GM12878 (cell line): ENCODE results near the gene TRPM3. TPM values are rescaled to one million over a fixed set of nuclear protein-coding genes. Genes with fewer than 3 reads are reported as not detected.

Experiments used
- ATAC-seq: fragments of 200-7000 bp; cut with Tn5 transposase; 3 replicates; pipeline ENCODE4 v1.9.1; 2020; ENCODE audit warnings: mild to moderate bottlenecking, moderate library complexity
- BruUV-seq: library from RNA; stranded (reverse); fragments of 400-500 nt; replicated peaks from 2 replicates; lab custom pipeline; 2021; lab: Mats Ljungman, UMichigan
- CTCF ChIA-PET: fragments of 300-600 bp; sonication (Branson Sonifier 250); formaldehyde crosslinking; extraction: SDS; loops from one replicate; lab custom pipeline; 2021; ENCODE audit warnings: inconsistent platforms; lab: Yijun Ruan, JAX
- POLR2A ChIA-PET: fragments of 350-600 bp; formaldehyde crosslinking; extraction: SDS; loops from one replicate; lab custom pipeline; 2021; ENCODE audit warnings: inconsistent platforms; lab: Charles Lee
- RAD21 ChIA-PET: fragments of 300-600 bp; sonication (Branson Sonifier 250); formaldehyde crosslinking; loops from one replicate; lab custom pipeline; 2023; ENCODE audit warnings: antibody characterized with exemption; ENCODE audit not compliant: unreplicated experiment; lab: Charles Lee
- SMC1A ChIA-PET: fragments of 300-600 bp; sonication (Branson Sonifier 250); formaldehyde crosslinking; loops from one replicate; lab custom pipeline; 2023; ENCODE audit not compliant: unreplicated experiment, uncharacterized antibody; lab: Charles Lee
- DNase-seq: peaks from one replicate; pipeline ENCODE4 v3.0.0-alpha.2; 2011; ENCODE audit warnings: low read depth, low spot score
- FAIRE-seq: peaks from 3 replicates; lab custom pipeline; 2011; peaks lifted over from hg19 to GRCh38; lab: Jason Lieb, UNC
- H2AFZ ChIP-seq: 2 replicates; pipeline ENCODE4 v1.6.0; 2011; ENCODE audit warnings: low read depth, low read length, control low read depth; ENCODE audit not compliant: control insufficient read depth
- H3K27ac ChIP-seq: 2 replicates; pipeline ENCODE4 v1.5.1; 2011; ENCODE audit warnings: control low read depth; ENCODE audit not compliant: control insufficient read depth, insufficient read depth
- H3K27me3 ChIP-seq, 2 experiments: replicated peaks in 1 of 2; 2 replicates each; pipeline versions ENCODE4 v1.6.0 to v1.6.1; 2011; ENCODE audit warnings: low read length in 1 of 2; ENCODE audit not compliant: control insufficient read depth in 2 of 2, insufficient read depth in 2 of 2
- H3K36me3 ChIP-seq, 2 experiments: 2 replicates each; pipeline ENCODE4 v1.5.1; 2011; ENCODE audit warnings: low read length in 1 of 2; ENCODE audit not compliant: control insufficient read depth in 2 of 2, insufficient read depth in 2 of 2
- H3K4me1 ChIP-seq: 2 replicates; pipeline ENCODE4 v1.6.1; 2011; ENCODE audit warnings: mild to moderate bottlenecking, low read length, moderate library complexity, mixed read lengths; ENCODE audit not compliant: control insufficient read depth, insufficient read depth
- H3K4me2 ChIP-seq: 2 replicates; pipeline ENCODE4 v1.6.0; 2011; ENCODE audit warnings: control low read depth; ENCODE audit not compliant: control insufficient read depth, insufficient read depth
- H3K4me3 ChIP-seq: fragments of 200-600 bp; sonication (generic); 2 replicates; pipeline ENCODE4 v1.5.1; 2016
- H3K79me2 ChIP-seq: 2 replicates; pipeline ENCODE4 v1.6.0; 2011; ENCODE audit warnings: low read length; ENCODE audit not compliant: control insufficient read depth, insufficient read depth
- H3K9ac ChIP-seq: 2 replicates; pipeline ENCODE4 v1.8.0; 2011; ENCODE audit warnings: low read length, control low read depth, mixed read lengths; ENCODE audit not compliant: control insufficient read depth, insufficient read depth
- H3K9me3 ChIP-seq: replicated peaks from 3 replicates; pipeline ENCODE4 v1.5.1; 2011; ENCODE audit warnings: mild to moderate bottlenecking, low read length; ENCODE audit not compliant: control insufficient read depth, insufficient read depth
- H4K20me1 ChIP-seq: 2 replicates; pipeline ENCODE4 v1.6.0; 2011; ENCODE audit not compliant: control insufficient read depth, insufficient read depth
- BCL11A ChIP-seq: IDR thresholded peaks from 2 replicates; pipeline ENCODE4 v1.6.1; 2011; ENCODE audit warnings: low read depth, low read length
- ETV6 ChIP-seq, 2 experiments: fragments of 450-650 bp in 1 of 2; IDR thresholded peaks in 1 of 2; conservative IDR thresholded peaks in 1 of 2; 2 replicates each; pipeline ENCODE4 v1.6.1; 2014; ENCODE audit warnings: antibody characterized with exemption in 1 of 2, borderline replicate concordance in 1 of 2, low read depth in 1 of 2, mild to moderate bottlenecking in 1 of 2, moderate library complexity in 1 of 2
- IKZF1 ChIP-seq: fragments of 450-650 bp; conservative IDR thresholded peaks from 2 replicates; pipeline ENCODE4 v1.6.1; 2017; ENCODE audit warnings: antibody characterized with exemption, mild to moderate bottlenecking
- MYC ChIP-seq: IDR thresholded peaks from 2 replicates; pipeline ENCODE4 v1.6.1; 2011; ENCODE audit warnings: mild to moderate bottlenecking, low read length, moderate library complexity, inconsistent platforms; ENCODE audit not compliant: insufficient read depth, insufficient replicate concordance, insufficient read length, severe bottlenecking
- RAD51 ChIP-seq: fragments of 450-650 bp; IDR thresholded peaks from 2 replicates; pipeline ENCODE4 v1.6.1; 2016; ENCODE audit warnings: moderate library complexity, mild to moderate bottlenecking, inconsistent platforms
- RB1 ChIP-seq: fragments of 450-650 bp; formaldehyde crosslinking; IDR thresholded peaks from 2 replicates; pipeline ENCODE4 v1.6.1; 2017; ENCODE audit warnings: mild to moderate bottlenecking, borderline replicate concordance
- RCOR1 ChIP-seq: conservative IDR thresholded peaks from 2 replicates; pipeline ENCODE4 v1.6.1; 2012; ENCODE audit warnings: low read depth, low read length, improper control_type of control experiment
- SMAD5 ChIP-seq: IDR thresholded peaks from 2 replicates; pipeline ENCODE4 v1.6.1; 2016; ENCODE audit warnings: antibody characterized with exemption, low read depth
- YBX1 ChIP-seq: fragments of 450-650 bp; IDR thresholded peaks from 2 replicates; pipeline ENCODE4 v1.6.1; 2016; ENCODE audit warnings: antibody characterized with exemption
- ZNF207 ChIP-seq: fragments of 450-650 bp; IDR thresholded peaks from 2 replicates; pipeline ENCODE4 v1.6.1; 2014; ENCODE audit warnings: antibody characterized with exemption, mild to moderate bottlenecking, borderline replicate concordance
- WGBS: methylation state at CpG from one replicate; pipeline ENCODE4 v1.1.6; 2016; ENCODE audit warnings: low lambda C conversion rate; ENCODE audit not compliant: insufficient replicate concordance, insufficient coverage; ENCODE audit errors: missing lambda C conversion rate; 5-methylcytosine and 5-hydroxymethylcytosine counted together
- in situ Hi-C: fragments of 300-500 bp; cut with MboI; formaldehyde crosslinking; loops from 9 replicates; pipeline ENCODE4 v1.14.3; 2018; ENCODE audit warnings: mixed read lengths
- intact Hi-C: fragments of 100-400 bp; cut with micrococcal nuclease; formaldehyde crosslinking; loops from one replicate; pipeline ENCODE4 v1.14.2; 2022; ENCODE audit not compliant: unreplicated experiment
- polyA plus RNA-seq, 11 experiments: library from polyadenylated mRNA; depleted of rRNA in 4 of 11; unstranded in 6 of 11; stranded (reverse) in 5 of 11; fragments of >200 nt; fragmentation: Nextera tagmentation in 4 of 11; fragmentation: Illumina TruSeq in 1 of 11; extraction: Ambion mirVana in 4 of 11; extraction: Trizol in 1 of 11; gene quantifications; 1 replicate in 1 of 11; 2 replicates in 10 of 11; pipeline versions ENCODE4 v1.2.1 to v1.2.3, GENCODE V29; 2011 to 2016; ENCODE audit warnings: inconsistent platforms in 2 of 11, missing spikeins in 2 of 11, low read depth in 1 of 11
- total RNA-seq, 4 experiments: library from RNA; depleted of rRNA in 3 of 4; stranded (reverse); fragments of >200 nt in 3 of 4; fragmentation: Illumina TruSeq in 1 of 4; extraction: Trizol in 1 of 4; gene quantifications; 2 replicates each; pipeline versions ENCODE4 v1.2.1 to v1.2.3, GENCODE V29; 2013 to 2021

TRPM3 gene
- total and polyA plus RNA-seq, 10 of the 15 experiments (the other 5 are each of a cell fraction or from before 2014, with no cell fraction given), result not detected

DNA sequence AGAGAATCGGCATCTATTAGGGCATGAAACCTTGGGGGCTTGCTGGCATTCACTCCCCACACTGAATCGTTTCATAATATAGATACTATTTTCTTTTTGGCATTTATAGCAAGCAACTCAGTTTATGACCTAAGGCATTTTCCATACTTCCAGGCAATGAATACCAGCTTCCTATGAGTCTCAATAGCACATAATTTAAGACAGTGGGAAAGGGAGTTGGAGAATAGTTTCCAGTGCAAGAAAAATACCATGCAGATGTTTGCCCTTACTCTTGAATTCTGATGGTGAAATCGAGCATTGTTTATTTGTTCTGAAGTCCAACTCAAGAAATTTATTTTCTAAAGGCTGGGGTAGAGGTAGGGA lies 531.1 kb downstream of the TRPM3 start:
- DNase-seq (no peak), ATAC-seq (no peak), FAIRE-seq (no peak)
- in situ Hi-C loops, result no loop called here
- H3K79me2 ChIP-seq, result no peaks in the 10 kb centered on the region
- H3K9me3 ChIP-seq, result no peaks in the 10 kb centered on the region
- 22% methylated on average over 3 of the region's 3 CpGs for WGBS
- H3K27me3 ChIP-seq, result peaks cover 2 to 3% of the 10 kb centered on the region in 2 experiments; a peak in 3 of 4 replicates
- POLR2A ChIA-PET, result no interaction called here
- H3K9ac ChIP-seq, result no peak overlapping the region
- H4K20me1 ChIP-seq, result no peaks in the 10 kb centered on the region
- SMC1A ChIA-PET, result no interaction called here
- H3K4me2 ChIP-seq, result no peak overlapping the region
- H3K27ac ChIP-seq, result no peak overlapping the region
- no TSS peak for BruUV-seq
- intact Hi-C loops, result no loop called here
- RAD21 ChIA-PET, result no interaction called here
- TF ChIP-seq RCOR1 (no peak), IKZF1 (no peak), ZNF207 (no peak), RAD51 (no peak), RB1 (no peak), MYC (no peak), BCL11A (no peak), SMAD5 (no peak), YBX1 (no peak), ETV6 (conservative IDR thresholded peaks at IDR 0.05 in 1 of 2, IDR thresholded peaks at IDR 0.05 in 1 of 2; ENCODE audit: borderline replicate concordance in 1 of 2, low read depth in 1 of 2) (no peak)
- TF ChIP-seq, all 136 proteins: peak for 0
- Histone ChIP-seq H2AFZ (no peak overlapping the region), H3K4me3 (no peak overlapping the region), H3K4me1 (no peaks in the 10 kb centered on the region), H3K36me3 (no peaks in the 10 kb centered on the region)
- CTCF ChIA-PET, result interaction anchor here (1.8 kb wide), 1 partner anchor 12 kb away, joined by 8 read pairs; no protein-coding TSS in a partner anchor
